Measurements from ENCODE around the gene GRHL1.
"Not testable (repeated sequence)": the region's sequence is repeated elsewhere in the genome, so short reads cannot be mapped to it uniquely, and the experiment has no call there.

The GRHL1 gene

DNA sequence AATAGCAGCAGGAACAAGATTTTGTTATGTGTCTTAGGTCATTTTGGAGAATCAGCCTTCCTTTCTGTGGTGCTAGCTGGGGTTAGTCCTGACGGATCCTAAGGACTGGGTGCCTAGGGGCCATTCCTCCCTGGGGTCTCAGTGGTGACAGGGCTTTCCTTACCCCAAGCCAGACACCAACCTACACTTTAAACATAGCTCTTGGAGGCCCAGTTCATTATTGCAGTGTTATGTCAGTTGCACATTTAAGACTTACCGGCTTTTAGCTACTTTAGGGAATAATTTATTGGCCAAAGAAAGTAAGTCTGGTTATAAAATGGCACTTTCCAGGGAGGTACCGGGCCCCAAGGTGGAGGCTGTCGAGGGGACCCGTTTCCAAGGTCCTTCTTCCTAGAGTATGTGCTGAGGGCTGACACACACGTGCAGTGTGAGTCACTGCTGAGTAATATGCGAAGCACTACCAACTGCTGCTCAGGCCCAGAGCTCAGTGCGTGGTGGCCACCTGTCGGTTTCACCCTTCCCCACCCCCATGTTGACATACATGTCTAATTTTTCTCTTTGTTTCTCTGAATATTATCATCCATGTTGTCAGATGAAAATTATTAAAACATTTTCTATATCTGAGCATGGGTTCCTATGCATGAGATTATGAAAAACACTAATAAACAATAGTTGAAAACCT, 37.0 kb upstream of the GRHL1 start:
- Histone ChIP-seq H3K18ac (ENCODE audit: low read length) (no peak overlapping the region), H2BK120ac (ENCODE audit: low read depth, low read length) (peak overlapping the region; percentile 49), H2AK5ac (ENCODE audit: low read depth, low read length) (no peak overlapping the region), H3K23ac (ENCODE audit: low read depth, low read length, poor library complexity) (no peak overlapping the region), H4K91ac (ENCODE audit: low read depth, low read length, poor library complexity) (no peak overlapping the region), H3K36me3 (replicated peaks in 1 of 2; ENCODE audit: control insufficient read depth in 2 of 2, insufficient read depth in 2 of 2, low read length in 2 of 2) (peaks cover 8 to 75% of the 10 kb centered on the region in 2 donors), H3K79me1 (ENCODE audit: low read depth, low read length) (no peaks in the 10 kb centered on the region), H3K27ac (replicated peaks; ENCODE audit: low read length) (no peak overlapping the region), H3K4ac (ENCODE audit: low read length) (no peak overlapping the region), H4K8ac (ENCODE audit: low read depth, low read length) (no peak overlapping the region), H2BK5ac (ENCODE audit: low read length) (no peak overlapping the region), H3K4me2 (ENCODE audit: insufficient read depth, low read length, poor library complexity, severe bottlenecking) (no peak overlapping the region), H2BK15ac (ENCODE audit: low read length) (no peak overlapping the region), H3K4me3 (ENCODE audit: low read length in 2 of 2) (peak overlapping the region in 1 of 2 donors; percentile 64), H3K14ac (ENCODE audit: low read length) (no peak overlapping the region), H2AFZ (ENCODE audit: low read length) (no peak overlapping the region), H3K9me3 (replicated peaks in 1 of 2; ENCODE audit: control insufficient read depth in 2 of 2, insufficient read depth in 1 of 2, low read depth in 1 of 2, low read length in 2 of 2) (no peaks in the 10 kb centered on the region), H3K9ac (ENCODE audit: low read depth, low read length, poor library complexity) (no peak overlapping the region), H2BK12ac (ENCODE audit: low read length) (no peak overlapping the region), H3K4me1 (ENCODE audit: control insufficient read depth in 2 of 2, insufficient read depth in 1 of 2, low read depth in 1 of 2, low read length in 2 of 2) (peaks cover 5 to 6% of the 10 kb centered on the region in 2 donors), H3K27me3 (ENCODE audit: control insufficient read depth in 3 of 3, insufficient read depth in 3 of 3, low read depth in 1 of 3, low read length in 3 of 3) (no peaks in the 10 kb centered on the region)
- no peak for DNase-seq (ENCODE audit: low spot score)
- no CpG with 5 or more reads among the region's 9 CpGs for WGBS, 2 donors (ENCODE audit: extremely low coverage in 2 of 2, insufficient read length in 2 of 2, insufficient replicate concordance in 1 of 2)

DNA sequence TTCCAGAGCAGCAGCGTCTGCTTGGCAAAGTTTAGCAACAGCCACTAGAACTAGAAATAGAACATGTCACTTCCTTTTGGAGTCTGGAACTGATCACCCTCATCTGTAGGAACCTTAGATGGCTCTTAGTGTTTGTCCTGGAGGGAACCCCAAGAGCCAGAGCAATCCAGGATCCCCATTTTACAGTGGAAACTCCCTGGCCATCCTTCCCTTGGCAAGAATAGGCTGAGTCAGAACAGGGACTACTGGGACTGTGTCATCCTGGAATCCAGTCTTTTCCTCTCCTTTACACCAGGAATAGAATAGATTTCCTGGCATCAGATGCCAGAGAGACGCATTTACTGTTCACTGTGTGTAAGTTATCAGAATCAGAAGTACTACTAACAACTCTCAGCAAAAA, 33.2 kb upstream of the GRHL1 start:
- no peak overlapping the region for H4K91ac ChIP-seq (ENCODE audit: low read depth, low read length, poor library complexity)
- H3K36me3 ChIP-seq (replicated peaks in 1 of 2; ENCODE audit: control insufficient read depth in 2 of 2, insufficient read depth in 2 of 2, low read length in 2 of 2): peaks cover 7 to 87% of the 10 kb centered on the region in 2 donors
- H3K9ac ChIP-seq (ENCODE audit: low read depth, low read length, poor library complexity): no peak overlapping the region
- no peak overlapping the region for H2BK15ac ChIP-seq (ENCODE audit: low read length)
- no peaks in the 10 kb centered on the region for H3K79me1 ChIP-seq (ENCODE audit: low read depth, low read length)
- no peak for DNase-seq (ENCODE audit: low spot score)
- no peak overlapping the region for H2AK5ac ChIP-seq (ENCODE audit: low read depth, low read length)
- H3K27me3 ChIP-seq (ENCODE audit: control insufficient read depth in 3 of 3, insufficient read depth in 3 of 3, low read depth in 1 of 3, low read length in 3 of 3): no peaks in the 10 kb centered on the region
- no peak overlapping the region for H2AFZ ChIP-seq (ENCODE audit: low read length)
- no peak overlapping the region for H3K18ac ChIP-seq (ENCODE audit: low read length)
- H2BK12ac ChIP-seq (ENCODE audit: low read length): no peak overlapping the region
- no peak overlapping the region for H3K27ac ChIP-seq (replicated peaks; ENCODE audit: low read length)
- H2BK120ac ChIP-seq (ENCODE audit: low read depth, low read length): no peak overlapping the region
- no CpG with 5 or more reads among the region's 2 CpGs for WGBS, 2 donors (ENCODE audit: extremely low coverage in 2 of 2, insufficient read length in 2 of 2, insufficient replicate concordance in 1 of 2)
- H2BK5ac ChIP-seq (ENCODE audit: low read length): no peak overlapping the region
- no peak overlapping the region for H4K8ac ChIP-seq (ENCODE audit: low read depth, low read length)
- no peaks in the 10 kb centered on the region for H3K9me3 ChIP-seq (replicated peaks in 1 of 2; ENCODE audit: control insufficient read depth in 2 of 2, insufficient read depth in 1 of 2, low read depth in 1 of 2, low read length in 2 of 2)
- H3K4me1 ChIP-seq (ENCODE audit: control insufficient read depth in 2 of 2, insufficient read depth in 1 of 2, low read depth in 1 of 2, low read length in 2 of 2): peaks cover 6 to 13% of the 10 kb centered on the region in 2 donors
- no peak overlapping the region for H3K4ac ChIP-seq (ENCODE audit: low read length)
- H3K23ac ChIP-seq (ENCODE audit: low read depth, low read length, poor library complexity): no peak overlapping the region
- H3K14ac ChIP-seq (ENCODE audit: low read length): no peak overlapping the region
- H3K4me2 ChIP-seq (ENCODE audit: insufficient read depth, low read length, poor library complexity, severe bottlenecking): no peak overlapping the region
- H3K4me3 ChIP-seq (ENCODE audit: low read length in 2 of 2): no peak overlapping the region

DNA sequence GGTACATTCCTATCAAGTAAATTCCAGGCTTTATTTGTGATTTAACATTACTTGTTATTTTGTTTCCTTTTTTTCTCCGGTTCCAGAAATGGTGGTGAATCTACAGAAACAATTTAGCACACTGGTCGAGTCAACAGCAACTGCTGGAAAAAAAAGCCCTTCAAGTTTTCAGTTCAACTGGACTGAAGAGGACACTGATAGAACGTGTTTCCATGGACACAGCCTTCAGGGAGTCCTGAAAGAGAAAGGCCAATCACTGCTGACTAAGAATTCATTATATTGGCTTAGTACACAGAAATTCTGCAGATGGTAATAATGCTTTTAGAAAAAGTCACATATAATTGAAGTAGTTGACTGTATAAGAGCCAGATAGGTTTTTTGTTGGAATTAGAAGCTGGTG, 32.0 kb upstream of the GRHL1 start:
- Histone ChIP-seq H3K27ac (replicated peaks; ENCODE audit: low read length) (no peak overlapping the region), H3K27me3 (ENCODE audit: control insufficient read depth in 3 of 3, insufficient read depth in 3 of 3, low read depth in 1 of 3, low read length in 3 of 3) (no peaks in the 10 kb centered on the region), H3K4me1 (ENCODE audit: control insufficient read depth in 2 of 2, insufficient read depth in 1 of 2, low read depth in 1 of 2, low read length in 2 of 2) (peaks cover 3 to 13% of the 10 kb centered on the region in 2 donors), H3K18ac (ENCODE audit: low read length) (no peak overlapping the region), H3K4me2 (ENCODE audit: insufficient read depth, low read length, poor library complexity, severe bottlenecking) (no peak overlapping the region), H2AK5ac (ENCODE audit: low read depth, low read length) (no peak overlapping the region), H3K23ac (ENCODE audit: low read depth, low read length, poor library complexity) (no peak overlapping the region), H2BK120ac (ENCODE audit: low read depth, low read length) (no peak overlapping the region), H2AFZ (ENCODE audit: low read length) (no peak overlapping the region), H3K9me3 (replicated peaks in 1 of 2; ENCODE audit: control insufficient read depth in 2 of 2, insufficient read depth in 1 of 2, low read depth in 1 of 2, low read length in 2 of 2) (no peaks in the 10 kb centered on the region), H2BK12ac (ENCODE audit: low read length) (no peak overlapping the region), H3K14ac (ENCODE audit: low read length) (no peak overlapping the region), H4K91ac (ENCODE audit: low read depth, low read length, poor library complexity) (no peak overlapping the region), H2BK5ac (ENCODE audit: low read length) (no peak overlapping the region), H3K36me3 (replicated peaks in 1 of 2; ENCODE audit: control insufficient read depth in 2 of 2, insufficient read depth in 2 of 2, low read length in 2 of 2) (peaks cover 4 to 82% of the 10 kb centered on the region in 2 donors), H3K4ac (ENCODE audit: low read length) (no peak overlapping the region), H2BK15ac (ENCODE audit: low read length) (no peak overlapping the region), H4K8ac (ENCODE audit: low read depth, low read length) (no peak overlapping the region), H3K79me1 (ENCODE audit: low read depth, low read length) (no peaks in the 10 kb centered on the region), H3K9ac (ENCODE audit: low read depth, low read length, poor library complexity) (no peak overlapping the region), H3K4me3 (ENCODE audit: low read length in 2 of 2) (no peak overlapping the region)
- WGBS, 2 donors (ENCODE audit: extremely low coverage in 2 of 2, insufficient read length in 2 of 2, insufficient replicate concordance in 1 of 2): no CpG with 5 or more reads among the region's 3 CpGs
- no peak for DNase-seq (ENCODE audit: low spot score)

DNA sequence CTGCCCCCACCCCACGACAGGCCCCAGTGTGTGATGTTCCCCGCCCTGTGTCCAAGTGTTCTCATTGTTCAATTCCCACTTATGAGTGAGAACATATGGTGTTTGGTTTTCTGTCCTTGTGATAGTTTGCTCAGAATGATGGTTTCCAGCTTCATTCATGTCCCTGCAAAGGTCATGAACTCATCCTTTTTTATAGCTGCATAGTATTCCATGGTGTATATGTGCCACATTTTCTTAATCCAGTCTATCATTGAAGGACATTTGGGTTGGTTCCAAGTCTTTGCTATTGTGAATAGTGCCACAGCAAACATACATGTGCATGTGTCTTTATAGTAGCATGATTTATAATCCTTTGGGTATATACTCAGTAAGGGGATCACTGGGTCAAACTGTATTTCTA, 24.5 kb upstream of the GRHL1 start:
- not testable (repeated sequence) for H3K9me3 ChIP-seq (replicated peaks in 1 of 2; ENCODE audit: control insufficient read depth in 2 of 2, insufficient read depth in 1 of 2, low read depth in 1 of 2, low read length in 2 of 2); H3K27me3 ChIP-seq (ENCODE audit: control insufficient read depth in 3 of 3, insufficient read depth in 3 of 3, low read depth in 1 of 3, low read length in 3 of 3); H3K23ac ChIP-seq (ENCODE audit: low read depth, low read length, poor library complexity); H2BK120ac ChIP-seq (ENCODE audit: low read depth, low read length); H3K27ac ChIP-seq (replicated peaks; ENCODE audit: low read length); H3K18ac ChIP-seq (ENCODE audit: low read length); H4K91ac ChIP-seq (ENCODE audit: low read depth, low read length, poor library complexity); H3K4me1 ChIP-seq (ENCODE audit: control insufficient read depth in 2 of 2, insufficient read depth in 1 of 2, low read depth in 1 of 2, low read length in 2 of 2); H3K4me3 ChIP-seq (ENCODE audit: low read length in 2 of 2); H3K9ac ChIP-seq (ENCODE audit: low read depth, low read length, poor library complexity); H2AFZ ChIP-seq (ENCODE audit: low read length); H2AK5ac ChIP-seq (ENCODE audit: low read depth, low read length); H4K8ac ChIP-seq (ENCODE audit: low read depth, low read length); H2BK12ac ChIP-seq (ENCODE audit: low read length); H3K79me1 ChIP-seq (ENCODE audit: low read depth, low read length); H3K4me2 ChIP-seq (ENCODE audit: insufficient read depth, low read length, poor library complexity, severe bottlenecking); H3K14ac ChIP-seq (ENCODE audit: low read length); H2BK5ac ChIP-seq (ENCODE audit: low read length); H3K4ac ChIP-seq (ENCODE audit: low read length); H2BK15ac ChIP-seq (ENCODE audit: low read length); DNase-seq (ENCODE audit: low spot score)
- H3K36me3 ChIP-seq (replicated peaks in 1 of 2; ENCODE audit: control insufficient read depth in 2 of 2, insufficient read depth in 2 of 2, low read length in 2 of 2): peaks cover 0 to 29% of the 10 kb centered on the region in 2 donors
- no CpG with 5 or more reads among the region's 2 CpGs for WGBS, 2 donors (ENCODE audit: extremely low coverage in 2 of 2, insufficient read length in 2 of 2, insufficient replicate concordance in 1 of 2)
